ENCODE data around the gene TMSB10.
A peak's percentile ranks its signal among the peaks of the same experiment; 100 is the strongest.

TMSB10 gene

DNA sequence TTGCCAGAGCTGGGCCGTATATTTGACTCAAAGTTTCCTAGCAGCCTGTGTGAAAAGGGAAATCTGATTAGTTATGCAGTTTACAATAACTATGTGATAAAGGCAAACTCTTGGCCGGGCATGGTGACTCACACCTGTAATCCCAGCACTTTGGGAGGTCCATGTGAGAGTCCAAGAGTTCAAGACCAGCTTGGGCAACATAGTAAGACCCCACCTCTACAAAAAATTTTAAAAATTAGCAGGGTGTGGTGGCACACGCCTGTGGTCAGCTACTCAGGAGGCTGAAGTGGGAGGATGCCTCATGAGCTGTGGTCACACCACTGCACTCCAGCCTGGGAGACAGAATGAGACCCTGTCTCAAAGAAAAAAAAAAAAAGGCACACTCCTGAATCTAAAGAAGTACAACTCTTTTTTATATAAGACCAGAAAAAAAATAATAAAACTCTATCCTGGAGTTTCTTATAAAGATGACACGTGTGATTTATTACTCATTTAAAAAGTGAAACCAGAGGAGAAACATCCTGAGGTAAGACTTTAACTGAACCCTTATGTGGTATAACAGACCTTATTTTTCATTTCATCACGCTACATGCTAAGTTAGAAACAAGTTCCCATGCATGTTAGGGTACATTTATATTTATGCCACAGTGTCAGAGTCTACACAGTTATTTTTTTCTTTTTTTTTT lies 32.9 kb downstream of the TMSB10 start:
- no peak for TF ChIP-seq MYC (IDR thresholded peaks at IDR 0.05; ENCODE audit: low read depth, low read length)
- TF ChIP-seq, protein P1, sequence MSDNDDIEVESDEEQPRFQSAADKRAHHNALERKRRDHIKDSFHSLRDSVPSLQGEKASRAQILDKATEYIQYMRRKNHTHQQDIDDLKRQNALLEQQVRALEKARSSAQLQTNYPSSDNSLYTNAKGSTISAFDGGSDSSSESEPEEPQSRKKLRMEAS (IDR thresholded peaks at IDR 0.05; ENCODE audit: low read depth, low read length): no peak
- TF ChIP-seq POLR2A (IDR thresholded peaks at IDR 0.05; ENCODE audit: extremely low read depth, insufficient read length): no peak
- TF ChIP-seq, protein P2, sequence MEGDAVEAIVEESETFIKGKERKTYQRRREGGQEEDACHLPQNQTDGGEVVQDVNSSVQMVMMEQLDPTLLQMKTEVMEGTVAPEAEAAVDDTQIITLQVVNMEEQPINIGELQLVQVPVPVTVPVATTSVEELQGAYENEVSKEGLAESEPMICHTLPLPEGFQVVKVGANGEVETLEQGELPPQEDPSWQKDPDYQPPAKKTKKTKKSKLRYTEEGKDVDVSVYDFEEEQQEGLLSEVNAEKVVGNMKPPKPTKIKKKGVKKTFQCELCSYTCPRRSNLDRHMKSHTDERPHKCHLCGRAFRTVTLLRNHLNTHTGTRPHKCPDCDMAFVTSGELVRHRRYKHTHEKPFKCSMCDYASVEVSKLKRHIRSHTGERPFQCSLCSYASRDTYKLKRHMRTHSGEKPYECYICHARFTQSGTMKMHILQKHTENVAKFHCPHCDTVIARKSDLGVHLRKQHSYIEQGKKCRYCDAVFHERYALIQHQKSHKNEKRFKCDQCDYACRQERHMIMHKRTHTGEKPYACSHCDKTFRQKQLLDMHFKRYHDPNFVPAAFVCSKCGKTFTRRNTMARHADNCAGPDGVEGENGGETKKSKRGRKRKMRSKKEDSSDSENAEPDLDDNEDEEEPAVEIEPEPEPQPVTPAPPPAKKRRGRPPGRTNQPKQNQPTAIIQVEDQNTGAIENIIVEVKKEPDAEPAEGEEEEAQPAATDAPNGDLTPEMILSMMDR (IDR thresholded peaks at IDR 0.05; ENCODE audit: low read depth, low read length): no peak
- no peak overlapping the region for H3K4me3 ChIP-seq (ENCODE audit: low read depth, low read length)
- DNase-seq (ENCODE audit: low read depth): no peak

DNA sequence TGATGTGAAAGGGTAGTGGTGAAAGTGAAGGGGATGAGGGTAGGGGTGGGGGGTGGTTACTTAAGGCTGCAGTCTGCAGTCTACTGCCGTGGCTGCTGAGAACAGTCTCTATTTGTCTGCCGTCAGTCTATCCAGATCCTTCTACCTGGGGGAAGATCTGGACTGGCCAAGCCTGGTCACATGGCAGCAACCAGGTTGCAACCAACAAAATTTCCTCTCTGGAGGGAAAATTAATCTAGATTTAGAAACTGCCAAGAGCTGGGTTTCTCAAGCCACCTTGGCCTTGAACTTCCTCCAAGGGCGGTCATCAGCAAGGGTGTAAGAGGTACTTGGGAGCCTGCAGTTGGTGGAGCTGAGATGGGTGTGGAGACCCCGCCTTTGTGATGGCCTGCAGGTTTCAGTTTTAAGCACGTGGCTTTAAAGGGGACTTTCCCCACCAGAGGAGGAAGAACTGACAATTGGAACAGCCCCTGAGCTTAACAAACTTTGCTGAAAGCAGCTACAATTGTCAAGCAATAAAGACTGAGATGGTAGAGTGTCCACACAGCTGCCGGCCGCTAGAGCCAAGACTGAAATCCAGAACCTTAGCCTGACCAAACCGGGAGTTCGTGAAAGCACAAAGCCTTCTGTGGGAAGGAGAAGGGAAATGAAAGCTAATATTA lies 34.1 kb downstream of the TMSB10 start:
- H3K4me3 ChIP-seq (ENCODE audit: low read depth, low read length): no peak overlapping the region
- peak; percentile 89 for DNase-seq (ENCODE audit: low read depth)
- TF ChIP-seq POLR2A (IDR thresholded peaks at IDR 0.05; ENCODE audit: extremely low read depth, insufficient read length) (no peak), MYC (IDR thresholded peaks at IDR 0.05; ENCODE audit: low read depth, low read length) (peak; percentile 88)
- TF ChIP-seq, protein P2 (IDR thresholded peaks at IDR 0.05; ENCODE audit: low read depth, low read length): no peak
- TF ChIP-seq, protein P1 (IDR thresholded peaks at IDR 0.05; ENCODE audit: low read depth, low read length): peak; percentile 95

DNA sequence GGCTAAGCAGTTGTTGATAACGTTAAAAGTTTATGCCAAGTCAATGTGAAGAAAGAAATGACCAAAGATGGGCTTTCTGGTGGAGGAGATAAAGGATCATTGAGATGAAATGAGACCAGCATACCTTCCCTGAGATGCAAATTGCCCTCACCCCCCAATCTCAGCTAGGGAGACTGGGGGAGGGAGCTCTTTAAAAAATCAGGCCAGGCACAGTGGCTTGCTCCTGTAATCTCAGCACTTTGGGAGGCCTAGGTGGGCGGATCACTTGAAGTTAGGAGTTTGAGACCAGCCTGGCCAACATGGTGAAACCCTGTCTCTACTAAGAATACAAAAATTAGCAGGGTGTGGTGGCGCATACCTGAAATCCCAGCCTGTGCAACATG lies 34.6 kb downstream of the TMSB10 start:
- TF ChIP-seq, protein P2 (IDR thresholded peaks at IDR 0.05; ENCODE audit: low read depth, low read length): no peak
- TF ChIP-seq POLR2A (IDR thresholded peaks at IDR 0.05; ENCODE audit: extremely low read depth, insufficient read length): no peak
- TF ChIP-seq, protein P1 (IDR thresholded peaks at IDR 0.05; ENCODE audit: low read depth, low read length): no peak
- no peak for TF ChIP-seq MYC (IDR thresholded peaks at IDR 0.05; ENCODE audit: low read depth, low read length)
- H3K4me3 ChIP-seq (ENCODE audit: low read depth, low read length): no peak overlapping the region
- DNase-seq (ENCODE audit: low read depth): no peak

DNA sequence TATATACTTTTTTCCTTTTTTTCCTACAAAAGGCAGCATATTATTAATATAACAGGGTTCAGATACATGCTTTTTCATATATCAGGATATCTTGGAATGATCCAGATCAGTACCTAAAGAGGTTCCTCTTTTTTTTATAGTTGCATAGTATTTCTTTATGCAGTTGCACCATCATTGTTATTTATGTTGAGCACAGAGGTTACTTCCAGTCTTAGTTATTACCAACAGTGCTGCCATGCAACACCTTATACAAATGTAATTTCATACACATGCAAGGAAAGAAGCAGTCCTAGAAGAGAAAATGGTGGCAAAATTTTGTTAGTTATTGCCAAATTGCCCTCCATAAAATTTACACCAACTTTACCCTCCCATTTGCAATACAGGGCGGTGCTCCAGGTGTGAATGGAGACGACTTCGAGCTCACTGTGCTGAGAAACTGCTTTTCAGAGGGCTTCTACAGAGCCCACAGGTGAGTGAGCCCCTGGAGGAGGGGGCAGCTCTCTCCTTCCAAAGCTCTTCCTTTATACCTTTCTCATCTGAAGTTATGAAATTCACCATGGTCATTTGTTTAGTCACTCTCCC lies 35.5 kb downstream of the TMSB10 start:
- peak; percentile 56 for DNase-seq (ENCODE audit: low read depth)
- H3K4me3 ChIP-seq (ENCODE audit: low read depth, low read length): no peak overlapping the region
- TF ChIP-seq MYC (IDR thresholded peaks at IDR 0.05; ENCODE audit: low read depth, low read length) (no peak), POLR2A (IDR thresholded peaks at IDR 0.05; ENCODE audit: extremely low read depth, insufficient read length) (no peak)
- TF ChIP-seq, protein P2 (IDR thresholded peaks at IDR 0.05; ENCODE audit: low read depth, low read length): no peak
- TF ChIP-seq, protein P1 (IDR thresholded peaks at IDR 0.05; ENCODE audit: low read depth, low read length): no peak

DNA sequence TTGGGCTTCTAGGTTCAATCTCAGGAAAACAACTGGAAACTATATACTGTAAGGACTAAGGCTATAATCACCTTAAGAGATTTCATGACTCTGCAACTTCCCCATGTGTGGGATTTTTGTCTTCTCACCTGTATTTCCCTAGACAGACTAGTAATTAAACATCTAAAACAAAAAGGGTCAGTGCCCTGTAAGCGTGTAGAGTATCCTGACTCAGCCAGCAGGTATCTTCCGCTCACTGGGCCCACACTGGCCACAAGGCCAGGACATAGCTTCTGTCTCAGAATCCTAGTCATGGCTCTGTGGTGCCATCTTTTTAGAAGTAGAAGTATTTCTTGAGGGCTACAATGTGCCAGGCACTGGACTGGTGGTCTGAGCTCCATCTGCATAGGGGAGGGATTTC lies 36.7 kb downstream of the TMSB10 start:
- DNase-seq (ENCODE audit: low read depth): no peak
- no peak for TF ChIP-seq POLR2A (IDR thresholded peaks at IDR 0.05; ENCODE audit: extremely low read depth, insufficient read length)
- TF ChIP-seq, protein P2 (IDR thresholded peaks at IDR 0.05; ENCODE audit: low read depth, low read length): no peak
- no peak for TF ChIP-seq MYC (IDR thresholded peaks at IDR 0.05; ENCODE audit: low read depth, low read length)
- TF ChIP-seq, protein P1 (IDR thresholded peaks at IDR 0.05; ENCODE audit: low read depth, low read length): no peak
- H3K4me3 ChIP-seq (ENCODE audit: low read depth, low read length): no peak overlapping the region

Data from NB4 (cell line).